ENCODE data around the gene CDKN1A.
A peak's percentile ranks its signal among the peaks of the same experiment; 100 is the strongest.

The CDKN1A gene

GRCh38 chr6:36656441-36656840, 22.1 kb upstream of the CDKN1A start:
- no peak for DNase-seq

- no peak for DNase-seq
Measured at GRCh38 chr6:36657271-36657670, 21.2 kb upstream of the CDKN1A start.

GRCh38 chr6:36657942-36658544, 20.5 kb upstream of the CDKN1A start:
- no peak for DNase-seq

GRCh38 chr6:36659271-36659670, 19.2 kb upstream of the CDKN1A start:
- no peak for DNase-seq

- no peak for DNase-seq
Measured at GRCh38 chr6:36660771-36661471, 17.6 kb upstream of the CDKN1A start.

- no peak for DNase-seq
Measured at GRCh38 chr6:36662380-36662779, 16.1 kb upstream of the CDKN1A start.

- DNase-seq = no peak
Measured at GRCh38 chr6:36662827-36663256, 15.7 kb upstream of the CDKN1A start.

GRCh38 chr6:36663504-36664446, 14.7 kb upstream of the CDKN1A start:
- no peak for DNase-seq

GRCh38 chr6:36665180-36665579, 13.3 kb upstream of the CDKN1A start:
- no peak for DNase-seq

GRCh38 chr6:36666287-36666686, 12.2 kb upstream of the CDKN1A start:
- no peak for DNase-seq

- DNase-seq = peak; percentile 48
Measured at GRCh38 chr6:36666826-36667591, 11.5 kb upstream of the CDKN1A start.

GRCh38 chr6:36668591-36668990, 9.9 kb upstream of the CDKN1A start:
- DNase-seq = no peak

- DNase-seq = no peak
Measured at GRCh38 chr6:36669002-36669401, 9.5 kb upstream of the CDKN1A start.

- no peak for DNase-seq
Measured at GRCh38 chr6:36670271-36670670, 8.2 kb upstream of the CDKN1A start.

- DNase-seq = no peak
Measured at GRCh38 chr6:36671687-36672375, 6.7 kb upstream of the CDKN1A start.

GRCh38 chr6:36673882-36674281, 4.6 kb upstream of the CDKN1A start:
- DNase-seq = no peak

GRCh38 chr6:36674942-36675341, 3.6 kb upstream of the CDKN1A start:
- no peak for DNase-seq

GRCh38 chr6:36676141-36677058, 2.1 kb upstream of the CDKN1A start:
- peak; percentile 31 for DNase-seq

GRCh38 chr6:36677059-36677749, 1.3 kb upstream of the CDKN1A start:
- DNase-seq = peak; percentile 19

- no peak for DNase-seq
Measured at GRCh38 chr6:36677753-36678487, 594 bp upstream of the CDKN1A start.

All from GDM1 (cell line).